HepG2 (cell line): ENCODE results near the gene SLFN13.
"Not testable (repeated sequence)": the region's sequence is repeated elsewhere in the genome, so short reads cannot be mapped to it uniquely, and the experiment has no call there.

Experiments
- HOXA3 ChIP-seq: sonication (generic); formaldehyde crosslinking; IDR thresholded peaks from 2 replicates; pipeline ENCODE4 v1.5.0; 2020; ENCODE audit warnings: missing genetic modification reagents
- ISX ChIP-seq: sonication (generic); formaldehyde crosslinking; conservative IDR thresholded peaks from 2 replicates; pipeline ENCODE4 v1.5.0; 2020; ENCODE audit warnings: missing genetic modification reagents
- KDM1A ChIP-seq: IDR thresholded peaks from 2 replicates; pipeline ENCODE4 v1.6.1; 2016; ENCODE audit warnings: missing compliant biosample characterization
- MTF2 ChIP-seq: sonication (generic); formaldehyde crosslinking; IDR thresholded peaks from 2 replicates; pipeline ENCODE4 v1.5.0; 2020; ENCODE audit warnings: missing genetic modification reagents, borderline replicate concordance
- NCOR1 ChIP-seq: fragments of 200-600 bp; sonication (generic); IDR thresholded peaks from 2 replicates; pipeline ENCODE4 v1.7.0; 2017; ENCODE audit warnings: antibody characterized with exemption, low read length, borderline replicate concordance
- POLR2AphosphoS5 ChIP-seq: IDR thresholded peaks from 2 replicates; pipeline ENCODE4 v1.6.1; 2012; ENCODE audit warnings: low read depth, low read length
- ZBTB21 ChIP-seq: sonication (generic); formaldehyde crosslinking; IDR thresholded peaks from 2 replicates; pipeline ENCODE4 v1.4.0; 2020; ENCODE audit warnings: missing genetic modification reagents

DNA sequence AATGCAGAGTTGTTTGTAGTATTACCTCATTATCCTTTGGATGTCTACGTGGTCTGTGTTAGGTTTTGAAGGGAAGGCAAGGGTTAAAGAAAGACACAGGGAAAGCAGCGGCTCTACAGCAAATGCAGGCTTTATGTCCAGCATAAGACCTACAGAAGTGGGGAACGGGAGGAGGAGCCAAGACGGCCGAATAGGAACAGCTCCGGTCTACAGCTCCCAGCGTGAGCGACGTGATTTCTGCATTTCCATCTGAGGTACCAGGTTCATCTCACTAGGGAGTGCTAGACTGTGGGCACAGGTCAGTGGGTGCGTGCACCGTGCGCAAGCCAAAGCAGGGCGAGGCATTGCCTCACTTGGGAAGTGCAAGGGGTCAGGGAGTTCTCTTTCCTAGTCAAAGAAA, 54.8 kb downstream of the SLFN13 start:
- not testable (repeated sequence) for TF ChIP-seq ZBTB21 (CRISPR knock-in tag); POLR2AphosphoS5; HOXA3 (CRISPR knock-in tag); ISX (CRISPR knock-in tag); NCOR1; KDM1A (CRISPR knock-in tag); MTF2 (CRISPR knock-in tag)
